ENCODE measurements around the gene CHAD. TPM values are rescaled to one million over a fixed set of nuclear protein-coding genes. Genes with fewer than 3 reads are reported as not detected.

Gene CHAD
- total and polyA plus RNA-seq, 2 donors (not counting 1 experiment from before 2014, with no cell fraction given), result 3.5 to 4.4 TPM

- CTCF ChIA-PET, result interaction anchor here (0.9 to 1.0 kb wide), 2 partner anchors 27 to 80 kb away, joined by 3 to 4 read pairs; no protein-coding TSS in a partner anchor
- peaks cover 47% of the 10 kb centered on the region for H3K79me2 ChIP-seq (ENCODE audit: control insufficient read depth, insufficient read depth, low read length)
- no peaks in the 10 kb centered on the region for H3K4me1 Mint-ChIP-seq
- ATAC-seq (ENCODE audit: low read depth) (no peak), DNase-seq (no peak)
- H3K9me3 Mint-ChIP-seq (ENCODE audit: insufficient read depth), result no peaks in the 10 kb centered on the region
- H3K9ac ChIP-seq (ENCODE audit: low read length), result no peak overlapping the region
- H3K27me3 Mint-ChIP-seq, result no peaks in the 10 kb centered on the region
- H3K4me1 ChIP-seq (ENCODE audit: control insufficient read depth in 2 of 2, insufficient read depth in 2 of 2, low read length in 2 of 2), result no peaks in the 10 kb centered on the region
- H3K9me3 ChIP-seq (ENCODE audit: control extremely low read depth in 1 of 3, control insufficient read depth in 2 of 3, insufficient read depth in 1 of 3, low read length in 2 of 3), result no peaks in the 10 kb centered on the region
- no peak overlapping the region for H3K4me2 ChIP-seq (replicated peaks; ENCODE audit: low read depth, low read length, poor library complexity, severe bottlenecking)
- 99% methylated on average over 7 of the region's 10 CpGs for WGBS (ENCODE audit: insufficient coverage)
- no peak overlapping the region for H3K4me3 Mint-ChIP-seq
- intact Hi-C loops (cut with micrococcal nuclease), result no loop called here
- POLR2A ChIA-PET, result no interaction called here
- H3K27ac ChIP-seq (ENCODE audit: low read length in 2 of 2), result no peak overlapping the region
- H3K27ac Mint-ChIP-seq, result no peak overlapping the region
- H2AFZ ChIP-seq (ENCODE audit: insufficient read depth, low read depth, low read length, poor library complexity, severe bottlenecking), result no peak overlapping the region
- H3K36me3 ChIP-seq (replicated peaks in 1 of 2; ENCODE audit: control extremely low read depth in 1 of 2, control insufficient read depth in 1 of 2, extremely low read depth in 1 of 2, insufficient read depth in 2 of 2, low read length in 1 of 2), result peaks cover 0 to 11% of the 10 kb centered on the region in 2 experiments
- H3K27me3 ChIP-seq (replicated peaks in 1 of 4; ENCODE audit: control extremely low read depth in 1 of 4, control insufficient read depth in 3 of 4, insufficient read depth in 4 of 4, low read length in 3 of 4), result no peaks in the 10 kb centered on the region
- no peaks in the 10 kb centered on the region for H4K20me1 ChIP-seq (ENCODE audit: control insufficient read depth, insufficient read depth, low read length, poor library complexity, severe bottlenecking)
- no peak overlapping the region for H3K4me3 ChIP-seq (ENCODE audit: control extremely low read depth in 1 of 5, extremely low read depth in 1 of 5, insufficient read depth in 1 of 5, low read depth in 2 of 5, low read length in 4 of 5)
- TF ChIP-seq, protein P1, sequence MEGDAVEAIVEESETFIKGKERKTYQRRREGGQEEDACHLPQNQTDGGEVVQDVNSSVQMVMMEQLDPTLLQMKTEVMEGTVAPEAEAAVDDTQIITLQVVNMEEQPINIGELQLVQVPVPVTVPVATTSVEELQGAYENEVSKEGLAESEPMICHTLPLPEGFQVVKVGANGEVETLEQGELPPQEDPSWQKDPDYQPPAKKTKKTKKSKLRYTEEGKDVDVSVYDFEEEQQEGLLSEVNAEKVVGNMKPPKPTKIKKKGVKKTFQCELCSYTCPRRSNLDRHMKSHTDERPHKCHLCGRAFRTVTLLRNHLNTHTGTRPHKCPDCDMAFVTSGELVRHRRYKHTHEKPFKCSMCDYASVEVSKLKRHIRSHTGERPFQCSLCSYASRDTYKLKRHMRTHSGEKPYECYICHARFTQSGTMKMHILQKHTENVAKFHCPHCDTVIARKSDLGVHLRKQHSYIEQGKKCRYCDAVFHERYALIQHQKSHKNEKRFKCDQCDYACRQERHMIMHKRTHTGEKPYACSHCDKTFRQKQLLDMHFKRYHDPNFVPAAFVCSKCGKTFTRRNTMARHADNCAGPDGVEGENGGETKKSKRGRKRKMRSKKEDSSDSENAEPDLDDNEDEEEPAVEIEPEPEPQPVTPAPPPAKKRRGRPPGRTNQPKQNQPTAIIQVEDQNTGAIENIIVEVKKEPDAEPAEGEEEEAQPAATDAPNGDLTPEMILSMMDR (IDR thresholded peaks at IDR 0.05), result no peak
- no peak for TF ChIP-seq EZH2 (IDR thresholded peaks at IDR 0.05; ENCODE audit: borderline replicate concordance, insufficient read depth, low read depth, low read length, poor library complexity, severe bottlenecking)
These were observed 27.5 kb downstream of the CHAD start for GRCh38 chr17:50440838-50441829.
